SK-N-SH (cell line): ENCODE data around the gene PHKA2. TPM values are rescaled to one million over a fixed set of nuclear protein-coding genes. Genes with fewer than 3 reads are reported as not detected.

ENCODE experiments used
- CTCF ChIA-PET: fragments of 300-600, 350-600 bp; formaldehyde crosslinking; extraction: SDS; loops from one replicate; lab custom pipeline; 2021; lab: Yijun Ruan, JAX
- POLR2A ChIA-PET: fragments of 350-600 bp; sonication (Branson Sonifier 250); formaldehyde crosslinking; extraction: SDS; loops from one replicate; lab custom pipeline; 2020; ENCODE audit warnings: antibody characterized with exemption, inconsistent platforms; lab: Yijun Ruan, JAX
- DNase-seq: peaks from one replicate; pipeline ENCODE4 v3.0.0; 2012
- H2AFZ ChIP-seq: fragments of 200-600 bp; sonication (generic); 2 replicates; pipeline ENCODE4 v1.8.1; 2016; ENCODE audit warnings: antibody characterized with exemption, mild to moderate bottlenecking, low read depth
- H3F3A ChIP-seq: fragments of 200-600 bp; sonication (generic); replicated peaks from 2 replicates; pipeline ENCODE3; 2016; ENCODE audit warnings: antibody characterized with exemption, mild to moderate bottlenecking; ENCODE audit not compliant: insufficient read depth
- H3K27ac ChIP-seq, 2 experiments: fragments of 200-500 bp in 1 of 2; fragments of 200-600 bp in 1 of 2; sonication (Bioruptor generic) in 1 of 2; sonication (generic), shearing (Covaris generic) in 1 of 2; 2 replicates each; pipeline versions ENCODE4 v1.5.1 to v1.6.1; 2014 to 2016; ENCODE audit warnings: low read depth in 2 of 2, inconsistent platforms in 1 of 2, low read length in 1 of 2, mild to moderate bottlenecking in 1 of 2, mixed read lengths in 1 of 2
- H3K27me3 ChIP-seq: fragments of 200-600 bp; sonication (generic), shearing (Covaris generic); 2 replicates; pipeline ENCODE4 v1.6.1; 2016; ENCODE audit warnings: mixed run types; ENCODE audit not compliant: insufficient read depth
- H3K36me3 ChIP-seq, 2 experiments: fragments of 200-500 bp in 1 of 2; fragments of 200-600 bp in 1 of 2; sonication (Bioruptor generic) in 1 of 2; sonication (generic) in 1 of 2; replicated peaks in 1 of 2; 2 replicates each; pipeline versions ENCODE3 to v1.5.1; 2014 to 2016; ENCODE audit warnings: low read length in 1 of 2, mild to moderate bottlenecking in 1 of 2; ENCODE audit not compliant: insufficient read depth in 2 of 2, control insufficient read depth in 1 of 2
- H3K4me1 ChIP-seq, 2 experiments: fragments of 200-500 bp in 1 of 2; fragments of 200-600 bp in 1 of 2; sonication (Bioruptor generic) in 1 of 2; sonication (generic), shearing (Covaris generic) in 1 of 2; 2 replicates each; pipeline versions ENCODE4 v1.5.1 to v1.6.1; 2014 to 2016; ENCODE audit warnings: low read depth in 1 of 2, low read length in 1 of 2, mixed run types in 1 of 2; ENCODE audit not compliant: insufficient read depth in 2 of 2, control insufficient read depth in 1 of 2
- H3K4me2 ChIP-seq: fragments of 200-600 bp; sonication (generic), shearing (Covaris generic); 2 replicates; pipeline ENCODE4 v1.6.1; 2017; ENCODE audit warnings: mixed run types
- H3K4me3 ChIP-seq, 2 experiments: fragments of 200-500 bp in 1 of 2; fragments of 200-600 bp in 1 of 2; sonication (Bioruptor generic) in 1 of 2; sonication (generic), shearing (Covaris generic) in 1 of 2; 2 replicates each; pipeline versions ENCODE4 v1.5.1 to v1.8.1; 2014 to 2016; ENCODE audit warnings: low read depth in 2 of 2, inconsistent platforms in 1 of 2, low read length in 1 of 2, mild to moderate bottlenecking in 1 of 2, mixed read lengths in 1 of 2, moderate library complexity in 1 of 2
- H3K79me2 ChIP-seq: fragments of 200-600 bp; sonication (generic); 2 replicates; pipeline ENCODE4 v1.8.1; 2017; ENCODE audit warnings: mild to moderate bottlenecking; ENCODE audit not compliant: insufficient read depth
- H3K9ac ChIP-seq: fragments of 200-600 bp; sonication (generic); 2 replicates; pipeline ENCODE4 v1.6.1; 2017; ENCODE audit warnings: mixed run types
- H3K9me2 ChIP-seq: fragments of 200-600 bp; sonication (generic); 2 replicates; pipeline ENCODE4 v1.6.1; 2017; ENCODE audit warnings: mixed run types
- H3K9me3 ChIP-seq: fragments of 200-600 bp; sonication (generic); 2 replicates; pipeline ENCODE4 v1.6.1; 2017; ENCODE audit warnings: mixed run types, mild to moderate bottlenecking, moderate library complexity
- H4K20me1 ChIP-seq: fragments of 200-600 bp; sonication (generic); 2 replicates; pipeline ENCODE4 v1.6.1; 2017; ENCODE audit warnings: mild to moderate bottlenecking, mixed run types; ENCODE audit not compliant: insufficient read depth
- CHD2 ChIP-seq: fragments of 150-350 bp; IDR thresholded peaks from 2 replicates; pipeline ENCODE4 v1.6.1; 2018; ENCODE audit warnings: low read length; ENCODE audit not compliant: partially characterized antibody
- ELF1 ChIP-seq: IDR thresholded peaks from 2 replicates; pipeline ENCODE4 v1.4.0; 2012
- FOXJ3 ChIP-seq: sonication (generic); formaldehyde crosslinking; IDR thresholded peaks from 2 replicates; pipeline ENCODE4 v1.5.1; 2020; ENCODE audit warnings: mild to moderate bottlenecking, missing genetic modification reagents
- GABPA ChIP-seq: IDR thresholded peaks from 2 replicates; pipeline ENCODE4 v1.4.0; 2012; ENCODE audit warnings: low read depth, mild to moderate bottlenecking
- MXI1 ChIP-seq: IDR thresholded peaks from 2 replicates; pipeline ENCODE4 v1.6.1; 2012; ENCODE audit warnings: mild to moderate bottlenecking, low read depth, low read length, improper control_type of control experiment
- NRF1 ChIP-seq: IDR thresholded peaks from 2 replicates; pipeline ENCODE4 v1.6.1; 2012; ENCODE audit warnings: low read depth, mild to moderate bottlenecking, low read length
- POLR2AphosphoS5 ChIP-seq: IDR thresholded peaks from 2 replicates; pipeline ENCODE4 v1.6.1; 2012; ENCODE audit warnings: low read depth, low read length
- RAD21 ChIP-seq: IDR thresholded peaks from 2 replicates; pipeline ENCODE4 v1.6.1; 2012; ENCODE audit warnings: mild to moderate bottlenecking, low read length
- REST ChIP-seq: IDR thresholded peaks from 2 replicates; pipeline ENCODE4 v1.6.1; 2012; ENCODE audit warnings: mild to moderate bottlenecking, low read depth, low read length, moderate library complexity
- RFX5 ChIP-seq: IDR thresholded peaks from 2 replicates; pipeline ENCODE4 v1.6.1; 2012; ENCODE audit warnings: mild to moderate bottlenecking, improper control_type of control experiment, low read length
- RXRA ChIP-seq: IDR thresholded peaks from 2 replicates; pipeline ENCODE4 v1.4.0; 2012; ENCODE audit warnings: low read depth, mild to moderate bottlenecking, borderline replicate concordance
- SIN3A ChIP-seq: IDR thresholded peaks from 2 replicates; pipeline ENCODE4 v1.6.1; 2012; ENCODE audit warnings: low read depth, mild to moderate bottlenecking, low read length, moderate library complexity, borderline replicate concordance
- TAF1 ChIP-seq: IDR thresholded peaks from 2 replicates; pipeline ENCODE4 v1.6.1; 2012; ENCODE audit warnings: low read depth, mild to moderate bottlenecking, low read length, moderate library complexity, borderline replicate concordance
- USF1 ChIP-seq: IDR thresholded peaks from 2 replicates; pipeline ENCODE4 v1.4.0; 2012; ENCODE audit warnings: low read depth, borderline replicate concordance
- USF2 ChIP-seq: fragments of 150-350 bp; IDR thresholded peaks from 2 replicates; pipeline ENCODE4 v1.6.1; 2017; ENCODE audit warnings: antibody characterized with exemption, low read length, low read depth, borderline replicate concordance
- ZBTB33 ChIP-seq: IDR thresholded peaks from 2 replicates; pipeline ENCODE4 v1.4.0; 2012; ENCODE audit warnings: low read depth, borderline replicate concordance
- WGBS: methylation state at CpG from one replicate; pipeline ENCODE4 v1.1.6; 2017; ENCODE audit warnings: low lambda C conversion rate; 5-methylcytosine and 5-hydroxymethylcytosine counted together
- polyA plus RNA-seq, 3 experiments: library from polyadenylated mRNA; depleted of rRNA; stranded (reverse); fragments of >200 nt; gene quantifications; 2 replicates each; pipeline ENCODE4 v1.2.3, GENCODE V29; 2012

PHKA2 gene
- polyA plus RNA-seq, 1 of the 3 experiments (the other 2 are of a cell fraction): 20.5 TPM

- H2AFZ ChIP-seq: no peak overlapping the region
- H3K4me1 ChIP-seq: no peaks in the 10 kb centered on the region
- DNase-seq: no peak
- no peaks in the 10 kb centered on the region for H3K9me2 ChIP-seq
- no peaks in the 10 kb centered on the region for H3K9me3 ChIP-seq
- no peak overlapping the region for H3K4me3 ChIP-seq
- ChIA-PET POLR2A (no interaction called here), CTCF (interaction anchor here (3.0 kb wide), 1 partner anchor 309 kb away, joined by 10 read pairs; no protein-coding TSS in a partner anchor)
- H3F3A ChIP-seq: no peaks in the 10 kb centered on the region
- H3K27me3 ChIP-seq: no peaks in the 10 kb centered on the region
- H4K20me1 ChIP-seq: no peaks in the 10 kb centered on the region
- TF ChIP-seq ZBTB33: no peak
- no peak for TF ChIP-seq POLR2AphosphoS5
- no peak for TF ChIP-seq REST
- TF ChIP-seq TAF1: no peak
- no peak for TF ChIP-seq ELF1
- no peak for TF ChIP-seq RAD21
- no peak for TF ChIP-seq SIN3A
- no peak for TF ChIP-seq USF1
- TF ChIP-seq MXI1: no peak
- no peak for TF ChIP-seq RFX5
- no peak for TF ChIP-seq CHD2
- TF ChIP-seq NRF1: no peak
- TF ChIP-seq RXRA: no peak
- TF ChIP-seq USF2: no peak
- TF ChIP-seq FOXJ3 (CRISPR knock-in tag): no peak
- no peak for TF ChIP-seq GABPA
- H3K36me3 ChIP-seq: no peaks in the 10 kb centered on the region
- no peak overlapping the region for H3K27ac ChIP-seq
- H3K4me2 ChIP-seq: no peak overlapping the region
- H3K9ac ChIP-seq: no peak overlapping the region
- 50% methylated on average over 4 of the region's 4 CpGs for WGBS
- H3K79me2 ChIP-seq: no peaks in the 10 kb centered on the region
Measured at GRCh38 chrX:19024366-19024765, 40.5 kb upstream of the PHKA2 start.
